Measurements from ENCODE around the gene FBLN2.

Gene FBLN2

GRCh38 chr3:13569201-13569600 is 20.3 kb downstream of the FBLN2 start:
- DNase-seq: no peak

GRCh38 chr3:13569641-13570390 is 20.9 kb downstream of the FBLN2 start:
- no peak for DNase-seq

- DNase-seq: no peak
Observed at GRCh38 chr3:13570391-13571194, 21.7 kb downstream of the FBLN2 start.

- DNase-seq: no peak
Observed at GRCh38 chr3:13571264-13571663, 22.3 kb downstream of the FBLN2 start.

- no peak for DNase-seq
Observed at GRCh38 chr3:13571831-13572750, 23.2 kb downstream of the FBLN2 start.

GRCh38 chr3:13572926-13573623 is 24.1 kb downstream of the FBLN2 start:
- DNase-seq: no peak

- DNase-seq: peak; percentile 71
Observed at GRCh38 chr3:13574083-13574797, 25.3 kb downstream of the FBLN2 start.

- DNase-seq: peak; percentile 55
Observed at GRCh38 chr3:13574798-13575451, 26.0 kb downstream of the FBLN2 start.

GRCh38 chr3:13575459-13576061 is 26.6 kb downstream of the FBLN2 start:
- no peak for DNase-seq

- no peak for DNase-seq
Observed at GRCh38 chr3:13577181-13578121, 28.5 kb downstream of the FBLN2 start.

- no peak for DNase-seq
Observed at GRCh38 chr3:13578251-13578650, 29.3 kb downstream of the FBLN2 start.

- DNase-seq: no peak
Observed at GRCh38 chr3:13579063-13579462, 30.1 kb downstream of the FBLN2 start.

- no peak for DNase-seq
Observed at GRCh38 chr3:13580256-13581023, 31.5 kb downstream of the FBLN2 start.

- DNase-seq: no peak
Observed at GRCh38 chr3:13581485-13582365, 32.8 kb downstream of the FBLN2 start.

- DNase-seq: no peak
Observed at GRCh38 chr3:13582366-13583250, 33.7 kb downstream of the FBLN2 start.

Measured in retina (tissue), 1 donor.